GM18907 (cell line): Measurements from ENCODE around the gene RALB.
"Not testable (repeated sequence)": the region's sequence is repeated elsewhere in the genome, so short reads cannot be mapped to it uniquely, and the experiment has no call there.

Source experiments
- ATAC-seq: cut with Tn5 transposase; IDR thresholded peaks from one replicate; pipeline ENCODE4 v1.9.1; 2021; ENCODE audit warnings: mild to moderate bottlenecking, moderate library complexity; ENCODE audit not compliant: unreplicated experiment

The RALB gene

GRCh38 chr2:120224735-120225548, 27.7 kb upstream of the RALB start:
- ATAC-seq: no peak

- ATAC-seq: no peak
Observed at GRCh38 chr2:120225549-120226065, 27.0 kb upstream of the RALB start.

GRCh38 chr2:120226316-120226715, 26.3 kb upstream of the RALB start:
- ATAC-seq: no peak

- no peak for ATAC-seq
Observed at GRCh38 chr2:120227111-120227991, 25.3 kb upstream of the RALB start.

GRCh38 chr2:120228503-120228902, 24.1 kb upstream of the RALB start:
- no peak for ATAC-seq

- no peak for ATAC-seq
Observed at GRCh38 chr2:120229341-120229740, 23.3 kb upstream of the RALB start.

- no peak for ATAC-seq
Observed at GRCh38 chr2:120230515-120231471, 21.9 kb upstream of the RALB start.

- ATAC-seq: peak; percentile 8
Observed at GRCh38 chr2:120231564-120231973, 21.1 kb upstream of the RALB start.

- ATAC-seq: peak; percentile 85
Observed at GRCh38 chr2:120231974-120232635, 20.5 kb upstream of the RALB start.

GRCh38 chr2:120233292-120233691, 19.4 kb upstream of the RALB start:
- no peak for ATAC-seq

GRCh38 chr2:120235158-120235557, 17.5 kb upstream of the RALB start:
- ATAC-seq: not testable (repeated sequence)

GRCh38 chr2:120235681-120236080, 17.0 kb upstream of the RALB start:
- ATAC-seq: no peak

GRCh38 chr2:120236316-120236715, 16.3 kb upstream of the RALB start:
- no peak for ATAC-seq

- ATAC-seq: no peak
Observed at GRCh38 chr2:120236791-120237190, 15.9 kb upstream of the RALB start.

- ATAC-seq: no peak
Observed at GRCh38 chr2:120237491-120237902, 15.2 kb upstream of the RALB start.

GRCh38 chr2:120238728-120239487, 13.7 kb upstream of the RALB start:
- ATAC-seq: no peak

GRCh38 chr2:120239488-120240287, 13.0 kb upstream of the RALB start:
- ATAC-seq: no peak

- no peak for ATAC-seq
Observed at GRCh38 chr2:120240901-120241429, 11.7 kb upstream of the RALB start.
